HG03095 (cell line): ENCODE data around the gene SF3B4.
"Not testable (repeated sequence)": the region's sequence is repeated elsewhere in the genome, so short reads cannot be mapped to it uniquely, and the experiment has no call there.

Experiments used
- ATAC-seq: cut with Tn5 transposase; IDR thresholded peaks from one replicate; pipeline ENCODE4 v1.9.1; 2021; ENCODE audit warnings: moderate library complexity; ENCODE audit not compliant: unreplicated experiment

Gene SF3B4, protein sequence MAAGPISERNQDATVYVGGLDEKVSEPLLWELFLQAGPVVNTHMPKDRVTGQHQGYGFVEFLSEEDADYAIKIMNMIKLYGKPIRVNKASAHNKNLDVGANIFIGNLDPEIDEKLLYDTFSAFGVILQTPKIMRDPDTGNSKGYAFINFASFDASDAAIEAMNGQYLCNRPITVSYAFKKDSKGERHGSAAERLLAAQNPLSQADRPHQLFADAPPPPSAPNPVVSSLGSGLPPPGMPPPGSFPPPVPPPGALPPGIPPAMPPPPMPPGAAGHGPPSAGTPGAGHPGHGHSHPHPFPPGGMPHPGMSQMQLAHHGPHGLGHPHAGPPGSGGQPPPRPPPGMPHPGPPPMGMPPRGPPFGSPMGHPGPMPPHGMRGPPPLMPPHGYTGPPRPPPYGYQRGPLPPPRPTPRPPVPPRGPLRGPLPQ

DNA sequence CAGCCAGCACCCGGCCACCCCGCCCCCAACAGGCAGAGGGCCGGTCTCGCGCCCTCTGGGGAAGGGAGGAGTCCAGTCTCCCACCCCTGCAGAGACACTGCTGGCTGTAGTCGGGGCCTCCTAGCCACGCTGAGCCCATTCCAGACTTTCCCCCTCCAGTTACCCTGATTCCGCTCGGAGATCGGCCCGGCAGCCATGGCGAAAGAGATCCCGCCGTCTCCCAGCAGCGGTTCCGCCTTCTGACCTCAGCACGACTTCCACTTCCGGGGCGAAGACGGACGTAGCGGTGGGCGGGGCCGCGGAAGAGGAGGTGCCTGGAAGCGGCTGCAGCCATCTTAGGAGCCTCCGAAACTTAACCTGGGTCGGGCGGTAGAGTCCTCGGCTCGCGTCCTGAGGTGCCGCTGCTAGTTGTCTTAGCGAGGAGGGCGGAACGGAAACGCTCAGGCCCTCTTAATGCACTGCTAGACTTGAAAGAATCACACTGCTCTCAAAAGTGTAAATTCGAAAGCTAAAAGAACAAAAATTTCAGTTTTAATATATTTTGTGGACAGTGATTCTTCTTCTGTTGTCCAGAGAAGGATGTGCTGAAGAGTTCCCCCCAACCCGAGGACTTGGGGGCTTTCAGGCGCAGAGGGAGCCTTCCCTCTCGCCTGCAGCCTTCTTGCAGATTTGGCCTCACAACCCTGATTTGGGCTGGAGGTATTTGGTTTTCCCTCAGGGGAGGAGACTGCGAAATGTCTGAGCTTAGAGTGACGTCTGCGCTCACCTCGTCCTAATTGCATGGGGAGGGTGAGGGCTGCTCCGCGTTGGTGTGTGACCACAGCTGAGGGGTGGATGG, at the start of gene SF3B4:
SF3B4 (minus strand) TSS at position 241 of the 838 bp plus-strand sequence; CDS start at position 197, 44 bp downstream.
- peak; percentile 90 for ATAC-seq

DNA sequence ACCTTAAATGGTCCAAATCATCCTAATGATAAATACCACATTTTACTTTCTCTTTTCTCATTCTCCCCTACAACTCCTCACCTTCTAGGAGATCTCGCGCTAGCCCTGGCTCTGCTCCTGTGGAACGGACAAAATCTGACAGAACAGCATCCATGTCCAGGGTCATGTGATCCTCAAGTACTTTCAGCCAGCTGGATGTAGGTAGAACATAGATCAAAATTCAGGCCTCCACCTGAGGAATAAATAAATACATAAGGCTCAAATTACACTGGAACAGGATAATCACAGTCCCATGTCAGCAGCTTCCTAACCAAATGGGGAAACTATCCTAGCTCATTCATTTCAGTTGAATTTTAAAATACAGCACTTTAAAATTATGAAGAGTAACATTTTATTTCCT, 49.7 kb upstream of the SF3B4 start:
- ATAC-seq, result no peak

DNA sequence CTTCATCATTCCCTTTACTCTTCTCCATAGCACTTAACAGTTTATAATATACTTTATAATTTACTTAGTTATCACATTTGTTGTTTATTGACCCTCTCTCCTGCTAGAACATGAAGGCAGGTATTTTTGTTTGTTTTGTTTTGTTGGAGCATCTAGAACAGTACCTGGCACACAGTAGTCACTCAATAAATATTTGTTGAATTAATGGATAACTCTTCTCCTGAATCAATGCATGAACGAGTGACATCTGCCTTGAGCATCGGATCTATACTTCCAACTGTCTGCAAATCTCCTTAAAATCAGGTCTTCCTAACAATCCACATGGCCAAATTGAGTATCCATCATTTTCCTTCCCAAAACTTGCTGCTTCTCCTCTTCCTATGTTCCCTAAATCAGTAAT, 44.9 kb upstream of the SF3B4 start:
- no peak for ATAC-seq

GRCh38 chr1:149967646-149968045, 40.0 kb upstream of the SF3B4 start:
- ATAC-seq, result no peak

DNA sequence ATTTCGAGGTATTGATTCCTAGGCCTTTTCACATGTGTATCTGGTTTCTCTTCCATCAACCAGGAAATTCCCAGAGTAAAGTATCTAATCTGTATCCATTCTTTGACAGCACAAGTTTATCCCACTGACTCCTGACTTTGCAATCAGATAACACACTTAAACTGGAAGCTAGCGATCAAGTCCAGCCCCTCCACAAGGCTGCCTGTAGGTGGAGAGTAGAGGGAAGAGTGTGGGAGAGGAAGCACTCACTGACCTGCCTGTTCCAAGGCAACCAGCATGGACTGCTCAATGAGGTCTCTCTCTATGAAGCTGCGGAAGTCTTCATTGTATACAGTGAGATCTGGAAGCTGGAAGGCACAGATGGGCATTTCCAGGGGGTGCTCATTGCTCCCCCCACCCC, 39.4 kb upstream of the SF3B4 start:
- ATAC-seq, result no peak

DNA sequence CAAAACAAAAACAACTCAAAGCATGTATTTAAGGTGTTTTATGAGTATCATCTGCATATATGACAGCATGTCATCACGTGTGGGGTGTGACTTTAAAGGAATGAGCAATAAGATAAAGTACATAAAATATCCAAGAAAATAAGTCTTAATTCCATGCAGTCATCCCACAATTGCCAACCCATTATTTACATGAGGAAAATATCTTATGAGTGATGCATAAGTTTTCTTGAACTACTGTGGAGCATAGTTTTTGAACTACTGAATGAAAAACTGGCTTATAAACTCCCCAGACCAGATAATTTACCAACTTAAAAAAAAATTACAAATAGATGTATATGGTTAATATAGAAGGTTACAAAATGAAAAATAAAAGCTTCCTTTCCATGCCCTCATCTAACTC, 38.8 kb upstream of the SF3B4 start:
- ATAC-seq, result no peak

DNA sequence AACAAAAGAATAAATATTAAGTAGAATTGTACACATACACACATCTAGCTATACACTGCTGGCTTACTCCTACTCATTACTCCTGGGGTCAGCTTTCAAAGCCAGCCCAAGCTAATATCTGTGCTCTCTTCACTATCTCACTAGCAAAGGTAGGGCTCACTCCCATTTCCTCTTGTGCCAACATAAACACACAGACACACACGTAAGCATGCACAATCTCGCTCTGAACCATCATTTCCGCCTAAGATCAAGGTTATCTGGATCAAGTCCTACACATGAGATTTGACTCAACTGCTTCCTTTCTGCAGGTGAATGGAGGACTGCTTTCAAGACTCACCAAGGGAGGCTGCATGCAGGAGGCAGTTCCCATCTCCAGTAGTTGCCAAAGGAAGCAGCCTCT, 37.8 kb upstream of the SF3B4 start:
- ATAC-seq, result no peak

GRCh38 chr1:149963358-149963757, 35.8 kb upstream of the SF3B4 start:
- ATAC-seq, result no peak

GRCh38 chr1:149962736-149963135, 35.1 kb upstream of the SF3B4 start:
- ATAC-seq, result no peak

GRCh38 chr1:149962039-149962647, 34.5 kb upstream of the SF3B4 start:
- ATAC-seq, result no peak

GRCh38 chr1:149957548-149957947, 29.9 kb upstream of the SF3B4 start:
- not testable (repeated sequence) for ATAC-seq

DNA sequence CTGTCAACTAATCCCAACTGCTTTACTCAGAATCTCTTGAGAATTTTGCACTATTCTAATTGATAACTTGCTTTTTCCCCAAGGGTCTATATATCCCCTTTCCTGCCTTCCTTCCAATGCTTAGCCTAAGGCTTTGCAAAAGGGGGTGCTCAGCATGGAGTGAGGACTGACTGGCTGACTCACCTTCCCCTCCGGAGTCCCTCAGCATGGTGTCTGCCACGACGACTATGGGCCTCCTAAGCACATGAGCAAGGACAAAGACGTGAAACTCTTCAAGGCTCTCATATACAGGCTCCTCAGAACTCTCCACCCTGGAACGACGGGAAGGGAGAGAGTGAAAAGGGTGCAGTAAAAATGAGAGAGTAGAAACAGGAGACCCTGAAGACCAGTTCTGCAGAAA, 22.3 kb upstream of the SF3B4 start:
- no peak for ATAC-seq

DNA sequence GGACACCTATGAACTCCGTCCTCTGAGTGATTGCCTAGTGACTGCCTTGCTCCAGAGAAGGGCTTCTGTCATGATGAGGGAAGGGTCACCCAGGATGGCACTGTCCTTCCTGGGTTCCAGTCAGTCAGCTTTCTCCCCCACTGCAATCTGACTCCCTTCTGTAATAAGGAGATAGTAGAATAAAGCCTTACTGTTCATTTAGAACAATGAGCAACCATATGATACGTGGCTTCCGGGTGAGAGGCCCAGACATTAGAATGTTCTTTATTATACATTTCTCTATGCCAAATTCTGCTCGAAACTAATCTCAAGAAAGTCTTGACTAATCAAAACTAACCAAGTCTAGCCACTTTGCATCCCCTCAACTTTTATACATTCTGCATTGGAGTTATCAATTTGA, 17.6 kb upstream of the SF3B4 start:
- ATAC-seq, result no peak

- no peak for ATAC-seq
Measured at GRCh38 chr1:149942885-149943284, 15.3 kb upstream of the SF3B4 start.

GRCh38 chr1:149942207-149942606, 14.6 kb upstream of the SF3B4 start:
- no peak for ATAC-seq

- ATAC-seq, result no peak
Measured at GRCh38 chr1:149940427-149940826, 12.8 kb upstream of the SF3B4 start.

GRCh38 chr1:149938668-149939003, 11.0 kb upstream of the SF3B4 start:
- not testable (repeated sequence) for ATAC-seq

- no peak for ATAC-seq
Measured at GRCh38 chr1:149937759-149938158, 10.2 kb upstream of the SF3B4 start.

- ATAC-seq, result no peak
Measured at GRCh38 chr1:149936992-149937705, 9.5 kb upstream of the SF3B4 start.

GRCh38 chr1:149936170-149936991, 8.8 kb upstream of the SF3B4 start, which contains the start of gene MTMR11:
TSS of gene MTMR11 (minus strand) at chr1:149936879. CDS start at chr1:149936647, 232 bp downstream.
- no peak for ATAC-seq
